ENCODE data around the gene SPATA16.

The SPATA16 gene

DNA sequence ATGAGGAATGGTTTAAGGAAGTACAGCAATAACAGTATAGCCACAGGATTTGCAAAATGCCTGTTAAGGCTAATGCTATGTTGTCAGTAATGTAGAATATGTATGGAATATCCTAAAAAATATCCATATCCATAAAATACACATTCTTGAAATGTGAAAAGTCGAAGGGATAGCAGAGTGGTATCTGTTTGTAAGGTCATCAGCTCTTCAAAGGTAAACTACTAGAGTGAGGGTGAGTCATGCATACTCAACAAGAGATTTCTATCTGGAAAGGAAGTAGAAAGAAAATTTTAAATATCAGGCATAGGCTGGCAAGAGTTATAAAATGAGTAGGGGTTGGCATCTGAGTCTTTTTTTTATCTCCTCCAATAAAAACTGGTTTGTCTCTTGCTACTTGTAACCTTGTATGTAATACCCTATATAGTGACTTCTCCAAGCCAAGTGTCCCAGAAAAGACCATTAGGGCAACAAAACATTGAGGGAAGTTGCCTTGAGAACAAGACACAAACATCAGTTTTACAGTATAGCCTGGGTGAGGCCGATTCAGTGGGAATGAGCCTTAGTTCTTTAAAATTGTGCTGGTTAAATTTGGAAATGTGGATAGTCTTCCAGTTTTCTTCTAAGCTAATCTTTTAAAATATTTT, 103.1 kb downstream of the SPATA16 start:
- no peak for TF ChIP-seq ZNF8 (CRISPR knock-in tag; IDR thresholded peaks at IDR 0.05)
- TF ChIP-seq, protein P1, sequence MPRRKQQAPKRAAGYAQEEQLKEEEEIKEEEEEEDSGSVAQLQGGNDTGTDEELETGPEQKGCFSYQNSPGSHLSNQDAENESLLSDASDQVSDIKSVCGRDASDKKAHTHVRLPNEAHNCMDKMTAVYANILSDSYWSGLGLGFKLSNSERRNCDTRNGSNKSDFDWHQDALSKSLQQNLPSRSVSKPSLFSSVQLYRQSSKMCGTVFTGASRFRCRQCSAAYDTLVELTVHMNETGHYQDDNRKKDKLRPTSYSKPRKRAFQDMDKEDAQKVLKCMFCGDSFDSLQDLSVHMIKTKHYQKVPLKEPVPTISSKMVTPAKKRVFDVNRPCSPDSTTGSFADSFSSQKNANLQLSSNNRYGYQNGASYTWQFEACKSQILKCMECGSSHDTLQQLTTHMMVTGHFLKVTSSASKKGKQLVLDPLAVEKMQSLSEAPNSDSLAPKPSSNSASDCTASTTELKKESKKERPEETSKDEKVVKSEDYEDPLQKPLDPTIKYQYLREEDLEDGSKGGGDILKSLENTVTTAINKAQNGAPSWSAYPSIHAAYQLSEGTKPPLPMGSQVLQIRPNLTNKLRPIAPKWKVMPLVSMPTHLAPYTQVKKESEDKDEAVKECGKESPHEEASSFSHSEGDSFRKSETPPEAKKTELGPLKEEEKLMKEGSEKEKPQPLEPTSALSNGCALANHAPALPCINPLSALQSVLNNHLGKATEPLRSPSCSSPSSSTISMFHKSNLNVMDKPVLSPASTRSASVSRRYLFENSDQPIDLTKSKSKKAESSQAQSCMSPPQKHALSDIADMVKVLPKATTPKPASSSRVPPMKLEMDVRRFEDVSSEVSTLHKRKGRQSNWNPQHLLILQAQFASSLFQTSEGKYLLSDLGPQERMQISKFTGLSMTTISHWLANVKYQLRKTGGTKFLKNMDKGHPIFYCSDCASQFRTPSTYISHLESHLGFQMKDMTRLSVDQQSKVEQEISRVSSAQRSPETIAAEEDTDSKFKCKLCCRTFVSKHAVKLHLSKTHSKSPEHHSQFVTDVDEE (CRISPR knock-in tag; IDR thresholded peaks at IDR 0.05), result no peak
- ATAC-seq, result no peak

DNA sequence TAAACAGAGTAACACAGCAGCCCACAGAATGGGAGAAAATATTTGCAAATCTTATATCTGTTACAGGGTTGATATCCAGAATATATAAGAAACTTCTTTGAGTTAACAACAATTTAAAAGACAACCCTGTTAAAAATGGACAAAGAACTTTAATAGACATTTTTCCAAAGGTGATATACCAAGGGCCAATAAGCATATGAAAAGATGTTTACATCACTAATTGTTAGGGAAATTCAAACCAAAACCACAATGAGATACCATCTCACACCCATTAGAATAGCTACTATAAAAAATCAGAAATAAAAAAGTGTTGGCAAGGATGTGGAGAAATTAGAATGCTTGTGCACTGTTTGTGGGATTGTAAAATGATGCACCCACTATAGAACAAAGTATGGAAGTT, 110.8 kb downstream of the SPATA16 start:
- ATAC-seq, result no peak
- TF ChIP-seq ZFP30 (CRISPR knock-in tag; IDR thresholded peaks at IDR 0.05) (no peak), TOX (CRISPR knock-in tag; IDR thresholded peaks at IDR 0.05; ENCODE audit: borderline replicate concordance) (no peak), GLIS3 (CRISPR knock-in tag; IDR thresholded peaks at IDR 0.05) (no peak), CSDC2 (CRISPR knock-in tag; IDR thresholded peaks at IDR 0.05) (no peak), ZNF565 (CRISPR knock-in tag; conservative IDR thresholded peaks at IDR 0.05; ENCODE audit: low read depth) (no peak), ZFP3 (CRISPR knock-in tag; IDR thresholded peaks at IDR 0.05) (no peak), TCF4 (CRISPR knock-in tag; IDR thresholded peaks at IDR 0.05; ENCODE audit: borderline replicate concordance) (no peak), RARB (CRISPR knock-in tag; IDR thresholded peaks at IDR 0.05) (no peak), ARNTL (CRISPR knock-in tag; IDR thresholded peaks at IDR 0.05; ENCODE audit: borderline replicate concordance, low read depth) (no peak), BACH2 (CRISPR knock-in tag; IDR thresholded peaks at IDR 0.05; ENCODE audit: borderline replicate concordance) (no peak), ESRRG (CRISPR knock-in tag; IDR thresholded peaks at IDR 0.05) (no peak), ISL1 (CRISPR knock-in tag; IDR thresholded peaks at IDR 0.05) (no peak), ZC3H10 (CRISPR knock-in tag; IDR thresholded peaks at IDR 0.05) (no peak)
- TF ChIP-seq, protein P2, sequence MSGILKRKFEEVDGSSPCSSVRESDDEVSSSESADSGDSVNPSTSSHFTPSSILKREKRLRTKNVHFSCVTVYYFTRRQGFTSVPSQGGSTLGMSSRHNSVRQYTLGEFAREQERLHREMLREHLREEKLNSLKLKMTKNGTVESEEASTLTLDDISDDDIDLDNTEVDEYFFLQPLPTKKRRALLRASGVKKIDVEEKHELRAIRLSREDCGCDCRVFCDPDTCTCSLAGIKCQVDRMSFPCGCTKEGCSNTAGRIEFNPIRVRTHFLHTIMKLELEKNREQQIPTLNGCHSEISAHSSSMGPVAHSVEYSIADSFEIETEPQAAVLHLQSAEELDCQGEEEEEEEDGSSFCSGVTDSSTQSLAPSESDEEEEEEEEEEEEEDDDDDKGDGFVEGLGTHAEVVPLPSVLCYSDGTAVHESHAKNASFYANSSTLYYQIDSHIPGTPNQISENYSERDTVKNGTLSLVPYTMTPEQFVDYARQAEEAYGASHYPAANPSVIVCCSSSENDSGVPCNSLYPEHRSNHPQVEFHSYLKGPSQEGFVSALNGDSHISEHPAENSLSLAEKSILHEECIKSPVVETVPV (CRISPR knock-in tag; IDR thresholded peaks at IDR 0.05), result no peak
- TF ChIP-seq, protein P3, sequence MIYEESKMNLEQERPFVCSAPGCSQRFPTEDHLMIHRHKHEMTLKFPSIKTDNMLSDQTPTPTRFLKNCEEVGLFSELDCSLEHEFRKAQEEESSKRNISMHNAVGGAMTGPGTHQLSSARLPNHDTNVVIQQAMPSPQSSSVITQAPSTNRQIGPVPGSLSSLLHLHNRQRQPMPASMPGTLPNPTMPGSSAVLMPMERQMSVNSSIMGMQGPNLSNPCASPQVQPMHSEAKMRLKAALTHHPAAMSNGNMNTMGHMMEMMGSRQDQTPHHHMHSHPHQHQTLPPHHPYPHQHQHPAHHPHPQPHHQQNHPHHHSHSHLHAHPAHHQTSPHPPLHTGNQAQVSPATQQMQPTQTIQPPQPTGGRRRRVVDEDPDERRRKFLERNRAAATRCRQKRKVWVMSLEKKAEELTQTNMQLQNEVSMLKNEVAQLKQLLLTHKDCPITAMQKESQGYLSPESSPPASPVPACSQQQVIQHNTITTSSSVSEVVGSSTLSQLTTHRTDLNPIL (CRISPR knock-in tag; IDR thresholded peaks at IDR 0.05; ENCODE audit: low read depth), result no peak

DNA sequence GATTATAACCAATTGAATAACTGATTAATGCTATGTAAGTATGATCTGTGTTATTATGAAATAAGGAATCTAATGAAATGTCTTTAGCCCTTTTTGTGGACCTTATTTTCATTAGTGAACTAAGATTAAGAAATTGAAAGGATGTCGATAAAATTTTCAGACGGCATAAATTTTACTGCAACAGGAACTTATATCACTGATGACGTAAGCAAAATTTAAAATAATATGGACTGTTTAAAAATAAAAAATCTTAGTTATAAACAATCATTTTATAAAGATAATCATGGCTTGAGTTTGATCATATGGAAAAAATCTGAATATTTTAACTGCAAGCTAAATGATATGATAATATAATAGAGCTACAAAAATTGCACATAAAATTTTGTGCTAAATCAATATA, 112.7 kb downstream of the SPATA16 start:
- ATAC-seq, result no peak

More for the DNA sequence above, 112.7 kb downstream of the SPATA16 start:
- TF ChIP-seq ZC3H10 (CRISPR knock-in tag; IDR thresholded peaks at IDR 0.05) (no peak), SNAI2 (CRISPR knock-in tag; IDR thresholded peaks at IDR 0.05) (no peak), BACH2 (CRISPR knock-in tag; IDR thresholded peaks at IDR 0.05; ENCODE audit: borderline replicate concordance) (no peak), PPARA (CRISPR knock-in tag; IDR thresholded peaks at IDR 0.05; ENCODE audit: borderline replicate concordance) (no peak), ZNF8 (CRISPR knock-in tag; IDR thresholded peaks at IDR 0.05) (no peak), ZFP30 (CRISPR knock-in tag; IDR thresholded peaks at IDR 0.05) (no peak), ZFP3 (CRISPR knock-in tag; IDR thresholded peaks at IDR 0.05) (no peak), TCF4 (CRISPR knock-in tag; IDR thresholded peaks at IDR 0.05; ENCODE audit: borderline replicate concordance) (no peak)
- TF ChIP-seq, protein P1 (CRISPR knock-in tag; IDR thresholded peaks at IDR 0.05), result no peak
- TF ChIP-seq, protein P4, sequence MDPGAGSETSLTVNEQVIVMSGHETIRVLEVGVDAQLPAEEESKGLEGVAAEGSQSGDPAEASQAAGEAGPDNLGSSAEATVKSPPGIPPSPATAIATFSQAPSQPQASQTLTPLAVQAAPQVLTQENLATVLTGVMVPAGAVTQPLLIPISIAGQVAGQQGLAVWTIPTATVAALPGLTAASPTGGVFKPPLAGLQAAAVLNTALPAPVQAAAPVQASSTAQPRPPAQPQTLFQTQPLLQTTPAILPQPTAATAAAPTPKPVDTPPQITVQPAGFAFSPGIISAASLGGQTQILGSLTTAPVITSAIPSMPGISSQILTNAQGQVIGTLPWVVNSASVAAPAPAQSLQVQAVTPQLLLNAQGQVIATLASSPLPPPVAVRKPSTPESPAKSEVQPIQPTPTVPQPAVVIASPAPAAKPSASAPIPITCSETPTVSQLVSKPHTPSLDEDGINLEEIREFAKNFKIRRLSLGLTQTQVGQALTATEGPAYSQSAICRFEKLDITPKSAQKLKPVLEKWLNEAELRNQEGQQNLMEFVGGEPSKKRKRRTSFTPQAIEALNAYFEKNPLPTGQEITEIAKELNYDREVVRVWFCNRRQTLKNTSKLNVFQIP (CRISPR knock-in tag; IDR thresholded peaks at IDR 0.05; ENCODE audit: borderline replicate concordance, low read depth), result no peak
- TF ChIP-seq, protein P5, sequence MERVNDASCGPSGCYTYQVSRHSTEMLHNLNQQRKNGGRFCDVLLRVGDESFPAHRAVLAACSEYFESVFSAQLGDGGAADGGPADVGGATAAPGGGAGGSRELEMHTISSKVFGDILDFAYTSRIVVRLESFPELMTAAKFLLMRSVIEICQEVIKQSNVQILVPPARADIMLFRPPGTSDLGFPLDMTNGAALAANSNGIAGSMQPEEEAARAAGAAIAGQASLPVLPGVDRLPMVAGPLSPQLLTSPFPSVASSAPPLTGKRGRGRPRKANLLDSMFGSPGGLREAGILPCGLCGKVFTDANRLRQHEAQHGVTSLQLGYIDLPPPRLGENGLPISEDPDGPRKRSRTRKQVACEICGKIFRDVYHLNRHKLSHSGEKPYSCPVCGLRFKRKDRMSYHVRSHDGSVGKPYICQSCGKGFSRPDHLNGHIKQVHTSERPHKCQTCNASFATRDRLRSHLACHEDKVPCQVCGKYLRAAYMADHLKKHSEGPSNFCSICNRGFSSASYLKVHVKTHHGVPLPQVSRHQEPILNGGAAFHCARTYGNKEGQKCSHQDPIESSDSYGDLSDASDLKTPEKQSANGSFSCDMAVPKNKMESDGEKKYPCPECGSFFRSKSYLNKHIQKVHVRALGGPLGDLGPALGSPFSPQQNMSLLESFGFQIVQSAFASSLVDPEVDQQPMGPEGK (CRISPR knock-in tag; IDR thresholded peaks at IDR 0.05; ENCODE audit: borderline replicate concordance), result no peak

Data from SK-N-SH treated with all-trans-retinoic acid at 6 μM for 48 hours (cell line).